Parathyroid adenoma (tissue), 2 donors: Measurements from ENCODE around the gene DHRS7C.

Experiments
- H2AFZ ChIP-seq: fragments of 300-600 bp; sonication (generic); one replicate; pipeline ENCODE4 v1.7.0; 2017; ENCODE audit warnings: antibody characterized with exemption, mild to moderate bottlenecking
- H3K27ac ChIP-seq: fragments of 300-600 bp; sonication (generic); one replicate; pipeline ENCODE4 v1.7.0; 2017
- H3K27me3 ChIP-seq: fragments of 300-600 bp; sonication (generic); one replicate; pipeline ENCODE4 v1.7.0; 2017; ENCODE audit warnings: low read length; ENCODE audit not compliant: control insufficient read depth, insufficient read depth
- H3K36me3 ChIP-seq: fragments of 300-600 bp; sonication (generic); one replicate; pipeline ENCODE4 v1.7.0; 2017; ENCODE audit warnings: low read length; ENCODE audit not compliant: control insufficient read depth, insufficient read depth
- H3K4me1 ChIP-seq: fragments of 300-600 bp; sonication (generic); one replicate; pipeline ENCODE4 v1.7.0; 2017; ENCODE audit warnings: control low read depth
- H3K4me2 ChIP-seq: fragments of 300-600 bp; sonication (generic); one replicate; pipeline ENCODE4 v1.7.0; 2017; ENCODE audit warnings: low read length
- H3K4me3 ChIP-seq: fragments of 300-600 bp; sonication (generic); one replicate; pipeline ENCODE4 v1.7.0; 2017; ENCODE audit warnings: low read depth, low read length
- H3K79me2 ChIP-seq: fragments of 300-600 bp; sonication (generic); one replicate; pipeline ENCODE4 v1.7.0; 2017; ENCODE audit warnings: control low read depth
- H3K9ac ChIP-seq: fragments of 300-600 bp; sonication (generic); one replicate; pipeline ENCODE4 v1.7.0; 2017; ENCODE audit warnings: mild to moderate bottlenecking
- H3K9me3 ChIP-seq: fragments of 300-600 bp; sonication (generic); one replicate; pipeline ENCODE4 v1.7.0; 2017; ENCODE audit warnings: low read length; ENCODE audit not compliant: control insufficient read depth
- TF ChIP-seq, protein P1 (sequence below): fragments of 300-600 bp; sonication (generic); IDR thresholded peaks from one replicate; pipeline ENCODE4 v1.7.0; 2017; ENCODE audit warnings: antibody characterized with exemption, mild to moderate bottlenecking
- donor health status: primary hyperparathyroidism.

The DHRS7C gene

DNA sequence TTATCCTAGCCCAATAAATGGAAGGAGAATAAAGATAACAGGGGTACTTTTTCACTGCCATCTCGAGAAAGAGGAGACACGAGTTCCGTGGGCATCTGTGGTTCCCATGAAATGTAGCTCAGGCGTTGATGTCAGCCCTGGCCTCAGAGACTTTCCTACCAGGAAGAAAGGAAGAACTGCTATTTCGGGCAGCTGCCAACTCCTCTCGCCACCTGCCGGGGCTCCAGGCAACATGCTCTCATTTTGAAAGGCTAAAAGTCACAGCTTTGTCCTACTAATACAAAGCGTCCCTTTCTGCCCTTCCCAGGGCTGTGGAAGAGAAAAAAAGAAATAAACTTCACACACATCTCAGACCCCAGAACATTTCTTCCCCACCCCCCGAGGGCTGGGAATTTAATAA is 65.8 kb downstream of the DHRS7C start:
- H3K27me3 ChIP-seq, result no peaks in the 10 kb centered on the region
- no peaks in the 10 kb centered on the region for H3K9me3 ChIP-seq

More for the DNA sequence above, 65.8 kb downstream of the DHRS7C start:
- H3K9ac ChIP-seq, result no peak overlapping the region
- H3K36me3 ChIP-seq, result no peaks in the 10 kb centered on the region
- no peak overlapping the region for H3K27ac ChIP-seq
- H3K4me1 ChIP-seq, result no peaks in the 10 kb centered on the region
- TF ChIP-seq, protein P1, sequence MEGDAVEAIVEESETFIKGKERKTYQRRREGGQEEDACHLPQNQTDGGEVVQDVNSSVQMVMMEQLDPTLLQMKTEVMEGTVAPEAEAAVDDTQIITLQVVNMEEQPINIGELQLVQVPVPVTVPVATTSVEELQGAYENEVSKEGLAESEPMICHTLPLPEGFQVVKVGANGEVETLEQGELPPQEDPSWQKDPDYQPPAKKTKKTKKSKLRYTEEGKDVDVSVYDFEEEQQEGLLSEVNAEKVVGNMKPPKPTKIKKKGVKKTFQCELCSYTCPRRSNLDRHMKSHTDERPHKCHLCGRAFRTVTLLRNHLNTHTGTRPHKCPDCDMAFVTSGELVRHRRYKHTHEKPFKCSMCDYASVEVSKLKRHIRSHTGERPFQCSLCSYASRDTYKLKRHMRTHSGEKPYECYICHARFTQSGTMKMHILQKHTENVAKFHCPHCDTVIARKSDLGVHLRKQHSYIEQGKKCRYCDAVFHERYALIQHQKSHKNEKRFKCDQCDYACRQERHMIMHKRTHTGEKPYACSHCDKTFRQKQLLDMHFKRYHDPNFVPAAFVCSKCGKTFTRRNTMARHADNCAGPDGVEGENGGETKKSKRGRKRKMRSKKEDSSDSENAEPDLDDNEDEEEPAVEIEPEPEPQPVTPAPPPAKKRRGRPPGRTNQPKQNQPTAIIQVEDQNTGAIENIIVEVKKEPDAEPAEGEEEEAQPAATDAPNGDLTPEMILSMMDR, result no peak
- H3K79me2 ChIP-seq, result no peaks in the 10 kb centered on the region
- no peak overlapping the region for H3K4me2 ChIP-seq
- H2AFZ ChIP-seq, result no peak overlapping the region
- H3K4me3 ChIP-seq, result no peak overlapping the region
